Progenitor cell of endocrine pancreas (in vitro differentiated cells): Measurements from ENCODE around the gene PECR. TPM values are rescaled to one million over a fixed set of nuclear protein-coding genes. Genes with fewer than 3 reads are reported as not detected.

Experiments used
- DNase-seq: peaks from one replicate; pipeline ENCODE4 v3.0.0; 2021; ENCODE audit warnings: low spot score; ENCODE audit not compliant: unreplicated experiment
- H3K27ac Mint-ChIP-seq: 2 replicates; pipeline ENCODE4 v1.8.0; 2021; ENCODE audit warnings: mild to moderate bottlenecking, moderate library complexity, mixed read lengths
- H3K27me3 Mint-ChIP-seq: 2 replicates; pipeline ENCODE4 v1.8.0; 2021; ENCODE audit warnings: mixed read lengths
- H3K36me3 Mint-ChIP-seq: 2 replicates; pipeline ENCODE4 v1.8.0; 2022; ENCODE audit warnings: mixed read lengths; ENCODE audit not compliant: insufficient read depth
- H3K4me1 Mint-ChIP-seq: 2 replicates; pipeline ENCODE4 v1.8.0; 2021; ENCODE audit warnings: low read depth, mixed read lengths
- H3K4me3 Mint-ChIP-seq: 2 replicates; pipeline ENCODE4 v1.8.0; 2021; ENCODE audit warnings: low read depth, mild to moderate bottlenecking, moderate library complexity, mixed read lengths
- H3K9me3 Mint-ChIP-seq: 2 replicates; pipeline ENCODE4 v1.8.0; 2021; ENCODE audit warnings: low read depth, mixed read lengths
- CTCF ChIP-seq: fragments of 200-600 bp; sonication (generic); IDR thresholded peaks from one replicate; pipeline ENCODE4 v1.5.0; 2021; ENCODE audit warnings: antibody characterized with exemption, mild to moderate bottlenecking; ENCODE audit not compliant: unreplicated experiment
- total RNA-seq: library from RNA; stranded (reverse); gene quantifications from 2 replicates; pipeline ENCODE4 v1.2.1, GENCODE V29; 2021

PECR gene
- total RNA-seq, 1 donor from 2014 or later = 14.2 TPM

GRCh38 chr2:216075510-216076485 is 5.8 kb downstream of the PECR start:
- peak overlapping the region; percentile 38 for H3K27ac Mint-ChIP-seq
- no peaks in the 10 kb centered on the region for H3K9me3 Mint-ChIP-seq
- TF ChIP-seq CTCF = no peak
- no peaks in the 10 kb centered on the region for H3K27me3 Mint-ChIP-seq
- H3K36me3 Mint-ChIP-seq = no peaks in the 10 kb centered on the region
- no peak overlapping the region for H3K4me3 Mint-ChIP-seq
- DNase-seq = no peak
- peaks cover 10% of the 10 kb centered on the region for H3K4me1 Mint-ChIP-seq

DNA sequence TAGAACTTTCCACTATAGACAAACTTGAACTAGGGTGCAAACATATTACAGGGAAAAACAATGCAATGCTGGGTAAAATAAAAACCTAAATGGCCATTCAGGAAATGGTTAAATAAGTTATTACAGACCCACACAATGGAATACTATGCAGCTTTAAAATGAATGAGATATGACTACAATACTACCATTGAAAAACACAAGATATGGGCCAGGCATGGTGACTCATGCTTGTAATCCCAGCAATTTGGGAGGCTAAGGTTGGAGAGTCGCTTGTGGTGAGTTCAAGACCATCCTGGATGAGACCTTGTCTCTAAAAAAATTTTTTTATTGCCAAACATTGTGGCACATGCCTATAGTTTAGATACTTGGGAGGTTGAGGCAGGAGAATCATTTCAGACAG is 6.8 kb downstream of the PECR start:
- no peak overlapping the region for H3K27ac Mint-ChIP-seq
- TF ChIP-seq CTCF = no peak

DNA sequence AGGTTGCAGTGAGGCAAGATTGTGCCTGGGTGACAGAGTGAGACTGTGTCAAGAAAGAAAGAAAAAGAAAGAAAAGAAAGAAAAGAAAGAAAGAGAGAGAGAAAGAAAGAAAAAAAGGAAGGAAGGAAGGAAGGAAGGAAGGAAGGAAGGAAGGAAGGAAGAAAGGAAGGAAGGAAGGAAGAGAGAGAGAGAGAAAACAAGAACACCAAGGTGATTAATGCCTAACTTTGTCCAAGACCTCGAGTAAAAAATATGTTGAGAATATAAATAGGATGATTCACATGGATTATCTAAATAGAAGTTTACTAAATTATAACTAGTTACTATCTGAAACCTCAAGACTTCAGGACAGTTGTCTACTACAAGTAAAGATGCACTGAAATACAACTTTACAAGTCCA is 7.2 kb downstream of the PECR start:
- Mint-ChIP-seq H3K27ac (no peak overlapping the region), H3K4me1 (peaks cover 9% of the 10 kb centered on the region), H3K9me3 (no peaks in the 10 kb centered on the region), H3K27me3 (no peaks in the 10 kb centered on the region), H3K4me3 (no peak overlapping the region), H3K36me3 (no peaks in the 10 kb centered on the region)
- no peak for TF ChIP-seq CTCF
- no peak for DNase-seq

More for the DNA sequence above, 6.8 kb downstream of the PECR start:
- no peaks in the 10 kb centered on the region for H3K27me3 Mint-ChIP-seq
- H3K4me1 Mint-ChIP-seq = peaks cover 9% of the 10 kb centered on the region
- H3K36me3 Mint-ChIP-seq = no peaks in the 10 kb centered on the region
- no peak for DNase-seq
- no peak overlapping the region for H3K4me3 Mint-ChIP-seq
- H3K9me3 Mint-ChIP-seq = no peaks in the 10 kb centered on the region

- Mint-ChIP-seq H3K4me3 (no peak overlapping the region), H3K27me3 (no peaks in the 10 kb centered on the region), H3K27ac (no peak overlapping the region), H3K9me3 (no peaks in the 10 kb centered on the region), H3K36me3 (no peaks in the 10 kb centered on the region), H3K4me1 (peaks cover 9% of the 10 kb centered on the region)
- TF ChIP-seq CTCF = no peak
- no peak for DNase-seq
Observed at GRCh38 chr2:216073773-216074172, 7.8 kb downstream of the PECR start.

DNA sequence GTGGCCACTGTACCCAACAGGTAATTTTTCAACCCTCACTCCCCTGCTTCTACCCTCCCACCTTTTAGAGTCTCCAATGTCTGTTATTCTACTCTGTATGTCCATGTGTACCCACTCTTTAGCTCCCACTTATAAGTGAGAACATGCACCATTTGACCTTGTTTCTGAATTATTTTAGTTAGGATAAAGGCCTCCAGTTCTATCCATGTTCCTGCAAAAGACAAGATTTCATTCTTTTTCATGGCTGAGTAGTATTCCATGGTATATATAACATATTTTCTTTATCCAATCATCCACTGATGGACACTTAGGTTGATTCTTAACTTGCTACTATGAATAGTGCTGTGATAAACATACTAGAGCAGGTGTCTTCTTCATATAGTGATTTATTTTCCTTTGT is 9.1 kb downstream of the PECR start:
- DNase-seq = no peak
- H3K4me1 Mint-ChIP-seq = peaks cover 9% of the 10 kb centered on the region
- H3K36me3 Mint-ChIP-seq = peaks cover 1% of the 10 kb centered on the region
- no peak overlapping the region for H3K4me3 Mint-ChIP-seq
- no peak for TF ChIP-seq CTCF
- no peaks in the 10 kb centered on the region for H3K9me3 Mint-ChIP-seq
- H3K27ac Mint-ChIP-seq = no peak overlapping the region
- H3K27me3 Mint-ChIP-seq = no peaks in the 10 kb centered on the region
